Uterus (tissue), 4 donors: ENCODE results near the gene RIPPLY3. TPM values are rescaled to one million over a fixed set of nuclear protein-coding genes. Genes with fewer than 3 reads are reported as not detected.
"Not testable (repeated sequence)": the region's sequence is repeated elsewhere in the genome, so short reads cannot be mapped to it uniquely, and the experiment has no call there.

Source experiments
- DNase-seq, 2 donors: peaks; one replicate each; pipeline ENCODE4 v3.0.0-alpha.2; 2019 to 2020
- H3K27ac ChIP-seq, 2 donors: fragments of 200-600 bp; sonication (generic); 1 replicate in 1 of 2; 2 replicates in 1 of 2; pipeline ENCODE4 v1.5.1; 2016 to 2018
- H3K27me3 ChIP-seq, 2 donors: fragments of 200-600 bp; sonication (generic); one replicate each; pipeline ENCODE4 v1.5.1; 2018 to 2019; ENCODE audit warnings: control low read depth in 1 of 2
- H3K36me3 ChIP-seq, 2 donors: fragments of 200-600 bp; sonication (generic); one replicate each; pipeline ENCODE4 v1.5.1; 2019; ENCODE audit warnings: control low read depth in 1 of 2
- H3K4me1 ChIP-seq, 2 donors: fragments of 200-600 bp; sonication (generic); one replicate each; pipeline ENCODE4 v1.5.1; 2018 to 2019; ENCODE audit warnings: control low read depth in 1 of 2
- H3K4me3 ChIP-seq, 2 donors: fragments of 200-600 bp; sonication (generic); 1 replicate in 1 of 2; 2 replicates in 1 of 2; pipeline ENCODE4 v1.5.1; 2018 to 2019; ENCODE audit warnings: mild to moderate bottlenecking in 1 of 2
- H3K9me3 ChIP-seq, 2 donors: fragments of 200-600 bp; sonication (generic); one replicate each; pipeline ENCODE4 v1.5.1; 2019; ENCODE audit warnings: control low read depth in 1 of 2
- CTCF ChIP-seq, 4 experiments: fragments of 200-600 bp in 2 of 4; fragments of 450-650 bp in 2 of 4; sonication (generic) in 2 of 4; IDR thresholded peaks; one replicate each; pipeline ENCODE4 v1.5.1; 2016 to 2019; ENCODE audit warnings: antibody characterized with exemption in 4 of 4, mild to moderate bottlenecking in 2 of 4, moderate library complexity in 1 of 4
- POLR2A ChIP-seq, 2 donors: fragments of 450-650 bp; IDR thresholded peaks; one replicate each; pipeline ENCODE4 v1.6.1; 2016; ENCODE audit warnings: antibody characterized with exemption in 2 of 2, mild to moderate bottlenecking in 1 of 2, moderate library complexity in 1 of 2
- intact Hi-C: fragments of 100-400 bp; cut with DNase I; formaldehyde crosslinking; loops from one replicate; pipeline ENCODE4 v1.15.1; 2023; ENCODE audit warnings: low total_unique reads
- total RNA-seq, 4 donors: library from RNA; depleted of rRNA in 3 of 4; stranded (reverse); fragments of >200 nt in 3 of 4; gene quantifications; one replicate each; pipeline versions ENCODE4 v1.1.0 to v1.2.4, GENCODE V29; 2014 to 2023
- donor health status: DM: yes; HTN: yes; CAD: no.

The RIPPLY3 gene
- total RNA-seq, 4 donors from 2014 or later, result 0.62 TPM; not detected in 3

GRCh38 chr21:36999131-36999898 is 7.2 kb upstream of the RIPPLY3 start:
- Histone ChIP-seq H3K36me3 (no peaks in the 10 kb centered on the region), H3K4me3 (no peak overlapping the region), H3K4me1 (no peaks in the 10 kb centered on the region), H3K27ac (no peak overlapping the region), H3K9me3 (no peaks in the 10 kb centered on the region), H3K27me3 (no peaks in the 10 kb centered on the region)
- no peak for DNase-seq
- intact Hi-C loops, result no loop called here
- TF ChIP-seq CTCF (IDR thresholded peaks at IDR 0.05) (no peak), POLR2A (IDR thresholded peaks at IDR 0.05) (no peak)

GRCh38 chr21:37000381-37000780 is 6.1 kb upstream of the RIPPLY3 start:
- no peak for DNase-seq
- intact Hi-C loops, result no loop called here
- H3K36me3 ChIP-seq, result no peaks in the 10 kb centered on the region

GRCh38 chr21:37001441-37001840 is 5.1 kb upstream of the RIPPLY3 start:
- intact Hi-C loops, result no loop called here
- no peaks in the 10 kb centered on the region for H3K9me3 ChIP-seq
- no peak overlapping the region for H3K4me3 ChIP-seq
- no peaks in the 10 kb centered on the region for H3K4me1 ChIP-seq
- H3K36me3 ChIP-seq, result no peaks in the 10 kb centered on the region
- H3K27ac ChIP-seq, result no peak overlapping the region
- no peak for TF ChIP-seq POLR2A (IDR thresholded peaks at IDR 0.05)
- no peak for TF ChIP-seq CTCF (IDR thresholded peaks at IDR 0.05)
- peaks cover 0 to under 1% of the 10 kb centered on the region in 2 donors for H3K27me3 ChIP-seq
- DNase-seq, result no peak

More at GRCh38 chr21:37000381-37000780, 6.1 kb upstream of the RIPPLY3 start:
- no peaks in the 10 kb centered on the region for H3K4me1 ChIP-seq
- TF ChIP-seq CTCF (IDR thresholded peaks at IDR 0.05) (no peak), POLR2A (IDR thresholded peaks at IDR 0.05) (no peak)
- H3K27ac ChIP-seq, result no peak overlapping the region
- H3K9me3 ChIP-seq, result no peaks in the 10 kb centered on the region
- H3K4me3 ChIP-seq, result no peak overlapping the region
- no peaks in the 10 kb centered on the region for H3K27me3 ChIP-seq

- intact Hi-C loops, H3K27ac ChIP-seq, H3K36me3 ChIP-seq, H3K4me1 ChIP-seq, DNase-seq, H3K4me3 ChIP-seq, H3K27me3 ChIP-seq, H3K9me3 ChIP-seq: not testable (repeated sequence)
Observed at GRCh38 chr21:37002851-37003250, 3.7 kb upstream of the RIPPLY3 start.

- H3K36me3 ChIP-seq, DNase-seq, H3K4me1 ChIP-seq, intact Hi-C loops, H3K27ac ChIP-seq, H3K27me3 ChIP-seq, H3K9me3 ChIP-seq, H3K4me3 ChIP-seq: not testable (repeated sequence)
Observed at GRCh38 chr21:37003917-37004316, 2.6 kb upstream of the RIPPLY3 start.

- H3K4me1 ChIP-seq, result no peaks in the 10 kb centered on the region
- DNase-seq, result no peak
- intact Hi-C loops, result no loop called here
- H3K36me3 ChIP-seq, result no peaks in the 10 kb centered on the region
- peaks cover 5 to 8% of the 10 kb centered on the region in 2 donors for H3K27me3 ChIP-seq
- H3K4me3 ChIP-seq, result peak overlapping the region in 1 of 2 donors; percentile 3
- TF ChIP-seq CTCF (IDR thresholded peaks at IDR 0.05), result no peak
- no peak for TF ChIP-seq POLR2A (IDR thresholded peaks at IDR 0.05)
- H3K9me3 ChIP-seq, result no peaks in the 10 kb centered on the region
- H3K27ac ChIP-seq, result no peak overlapping the region
Observed at GRCh38 chr21:37005548-37006485, 685 bp upstream of the RIPPLY3 start.
